IMR-90 (cell line): Measurements from ENCODE around the gene NCKAP5. TPM values are rescaled to one million over a fixed set of nuclear protein-coding genes. Genes with fewer than 3 reads are reported as not detected.

Experiments used
- ATAC-seq: fragments of 200-7000 bp; cut with Tn5 transposase; 2 replicates; pipeline ENCODE4 v1.9.1; 2020; ENCODE audit warnings: low read depth, mild to moderate bottlenecking, moderate library complexity
- BruUV-seq: library from RNA; stranded (reverse); fragments of 400-500 nt; replicated peaks from 2 replicates; lab custom pipeline; 2021; lab: Mats Ljungman, UMichigan
- CTCF ChIA-PET: fragments of 300-600 bp; formaldehyde crosslinking; extraction: SDS; loops from one replicate; lab custom pipeline; 2021; ENCODE audit warnings: antibody characterized with exemption; lab: Yijun Ruan, JAX
- POLR2A ChIA-PET: fragments of 300-600 bp; sonication (Branson Sonifier 250); formaldehyde crosslinking; loops from one replicate; lab custom pipeline; 2022; ENCODE audit warnings: antibody characterized with exemption; ENCODE audit not compliant: unreplicated experiment; lab: Charles Lee
- DNase-seq: peaks from one replicate; pipeline ENCODE4 v3.0.0; 2013
- H2AFZ ChIP-seq: replicated peaks from 2 replicates; pipeline ENCODE3; 2013; ENCODE audit warnings: low read length, mild to moderate bottlenecking; ENCODE audit not compliant: poor library complexity
- H2AK5ac ChIP-seq: 2 replicates; pipeline ENCODE4 v1.6.1; 2013; ENCODE audit warnings: low read depth, low read length, inconsistent platforms
- H2AK9ac ChIP-seq: replicated peaks from 2 replicates; pipeline ENCODE3; 2013; ENCODE audit warnings: mild to moderate bottlenecking, low read depth, low read length, moderate library complexity; ENCODE audit not compliant: poor library complexity
- H2BK120ac ChIP-seq: 2 replicates; pipeline ENCODE4 v1.6.1; 2013; ENCODE audit warnings: low read depth, low read length, inconsistent platforms
- H2BK15ac ChIP-seq: 3 replicates; pipeline ENCODE4 v1.6.1; 2013; ENCODE audit warnings: low read depth, low read length, inconsistent platforms
- H2BK20ac ChIP-seq: 2 replicates; pipeline ENCODE4 v1.6.1; 2013; ENCODE audit warnings: low read depth, mild to moderate bottlenecking, inconsistent platforms, low read length, moderate library complexity
- H2BK5ac ChIP-seq: 2 replicates; pipeline ENCODE4 v1.6.1; 2013; ENCODE audit warnings: mild to moderate bottlenecking, low read depth, low read length, inconsistent platforms; ENCODE audit not compliant: poor library complexity, severe bottlenecking
- H3K14ac ChIP-seq: replicated peaks from 2 replicates; pipeline ENCODE4 v1.6.1; 2013; ENCODE audit warnings: low read depth, low read length, inconsistent platforms
- H3K18ac ChIP-seq: 2 replicates; pipeline ENCODE4 v1.6.1; 2013; ENCODE audit warnings: low read depth, low read length, control low read depth
- H3K23ac ChIP-seq: 2 replicates; pipeline ENCODE4 v1.6.1; 2013; ENCODE audit warnings: low read depth, low read length, inconsistent platforms
- H3K27ac ChIP-seq: 2 replicates; pipeline ENCODE4 v1.5.1; 2013; ENCODE audit warnings: mild to moderate bottlenecking, control low read depth, low read length; ENCODE audit not compliant: insufficient read depth
- H3K27me3 ChIP-seq: 2 replicates; pipeline ENCODE4 v1.6.1; 2013; ENCODE audit warnings: low read length; ENCODE audit not compliant: control insufficient read depth, insufficient read depth
- H3K36me3 ChIP-seq: 2 replicates; pipeline ENCODE4 v1.6.1; 2013; ENCODE audit warnings: low read length, mixed read lengths; ENCODE audit not compliant: control insufficient read depth, insufficient read depth
- H3K4ac ChIP-seq: 2 replicates; pipeline ENCODE4 v1.6.1; 2013; ENCODE audit warnings: low read depth, low read length, inconsistent platforms
- H3K4me1 ChIP-seq: 2 replicates; pipeline ENCODE4 v1.6.1; 2013; ENCODE audit warnings: low read length, mixed read lengths; ENCODE audit not compliant: control insufficient read depth, insufficient read depth
- H3K4me2 ChIP-seq: 2 replicates; pipeline ENCODE4 v1.6.1; 2013; ENCODE audit warnings: low read depth, mild to moderate bottlenecking, control low read depth, low read length, moderate library complexity
- H3K4me3 ChIP-seq: 2 replicates; pipeline ENCODE4 v1.5.1; 2013; ENCODE audit warnings: low read depth, mild to moderate bottlenecking, control low read depth, low read length, moderate library complexity; ENCODE audit not compliant: insufficient read depth
- H3K56ac ChIP-seq: 2 replicates; pipeline ENCODE4 v1.6.1; 2013; ENCODE audit warnings: low read length, inconsistent platforms; ENCODE audit not compliant: insufficient read depth; ENCODE audit errors: extremely low read depth
- H3K79me1 ChIP-seq, 2 experiments: 2 replicates each; pipeline ENCODE4 v1.6.1; 2013; ENCODE audit warnings: low read length in 2 of 2, inconsistent platforms in 1 of 2, low read depth in 1 of 2
- H3K9ac ChIP-seq: 2 replicates; pipeline ENCODE4 v1.6.1; 2013; ENCODE audit warnings: low read depth, low read length, control low read depth
- H3K9me1 ChIP-seq: 2 replicates; pipeline ENCODE4 v1.6.1; 2013; ENCODE audit warnings: low read length, inconsistent platforms; ENCODE audit not compliant: insufficient read depth
- H3K9me3 ChIP-seq: 2 replicates; pipeline ENCODE4 v1.6.1; 2013; ENCODE audit warnings: low read length; ENCODE audit not compliant: control insufficient read depth, insufficient read depth
- H4K20me1 ChIP-seq: 2 replicates; pipeline ENCODE4 v1.6.1; 2013; ENCODE audit warnings: low read length, inconsistent platforms; ENCODE audit not compliant: insufficient read depth
- H4K5ac ChIP-seq: 2 replicates; pipeline ENCODE4 v1.6.1; 2013; ENCODE audit warnings: mild to moderate bottlenecking, low read depth, low read length, control low read depth
- H4K8ac ChIP-seq, 2 experiments: 2 replicates each; pipeline ENCODE4 v1.6.1; 2013; ENCODE audit warnings: low read depth in 2 of 2, low read length in 2 of 2, control low read depth in 1 of 2, inconsistent platforms in 1 of 2
- H4K91ac ChIP-seq: 2 replicates; pipeline ENCODE4 v1.6.1; 2013; ENCODE audit warnings: low read depth, low read length, inconsistent platforms; ENCODE audit not compliant: insufficient read depth
- FOS ChIP-seq: fragments of 150-350 bp; IDR thresholded peaks from 2 replicates; pipeline ENCODE4 v1.6.1; 2016; ENCODE audit warnings: low read depth, low read length
- MAFK ChIP-seq: IDR thresholded peaks from 2 replicates; pipeline ENCODE4 v1.6.1; 2012; ENCODE audit warnings: low read depth, low read length, improper control_type of control experiment
- POLR2A ChIP-seq: IDR thresholded peaks from 2 replicates; pipeline ENCODE4 v1.6.1; 2012; ENCODE audit warnings: mild to moderate bottlenecking, low read depth, low read length
- dilution Hi-C: fragments of 300-500 bp; cut with HindIII; formaldehyde crosslinking; loops from one replicate; pipeline ENCODE4 v1.14.3; 2018; ENCODE audit warnings: low sequenced_read_pairs; ENCODE audit not compliant: unreplicated experiment
- in situ Hi-C: fragments of 300-500 bp; cut with MboI; formaldehyde crosslinking; loops from 3 replicates; pipeline ENCODE4 v1.14.3; 2019; ENCODE audit warnings: low sequenced_read_pairs, inconsistent platforms, mixed read lengths
- intact Hi-C: fragments of 100-400 bp; cut with micrococcal nuclease; formaldehyde crosslinking; loops from 2 replicates; pipeline ENCODE4 v1.10.0; 2022
- polyA plus RNA-seq, 3 experiments: library from polyadenylated mRNA; depleted of rRNA; stranded (reverse); fragments of >200 nt; gene quantifications; 2 replicates each; pipeline ENCODE4 v1.2.3, GENCODE V29; 2012; ENCODE audit warnings: low replicate concordance in 1 of 3
- total RNA-seq: library from RNA; depleted of rRNA; stranded (reverse); fragments of >200 nt; gene quantifications from 2 replicates; pipeline ENCODE4 v1.2.3, GENCODE V29; 2012

NCKAP5 gene
- total and polyA plus RNA-seq, 2 of the 4 experiments (the other 2 are of a cell fraction), result 2.7 to 3.9 TPM

DNA sequence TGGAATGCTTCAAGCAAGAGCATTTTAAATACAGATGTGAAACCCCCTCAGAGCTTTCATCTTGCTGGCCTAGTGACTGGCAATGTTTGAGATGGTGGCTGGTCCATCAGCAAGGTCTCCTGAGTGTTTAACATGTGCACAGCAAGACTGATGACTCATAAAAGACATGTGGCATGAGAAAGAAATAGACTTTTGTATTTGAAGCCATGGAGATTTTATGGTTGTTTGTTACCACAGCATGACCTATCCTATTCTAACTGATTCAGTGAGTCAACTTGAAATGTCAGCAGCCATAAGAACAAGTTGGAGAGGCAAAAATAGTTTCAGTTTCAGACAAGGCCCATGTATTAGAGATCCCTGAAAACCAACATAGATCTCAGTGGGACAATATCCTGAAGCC, 743.5 kb downstream of the NCKAP5 start:
- Histone ChIP-seq H2AK5ac (no peak overlapping the region), H3K9me3 (no peaks in the 10 kb centered on the region), H3K27me3 (no peaks in the 10 kb centered on the region), H2AK9ac (no peak overlapping the region), H4K91ac (no peak overlapping the region), H3K14ac (no peak overlapping the region; the same call in 1 of the 2 replicates), H3K4me1 (no peaks in the 10 kb centered on the region), H2AFZ (no peak overlapping the region), H4K8ac (0 out of 4 replicates have a peak overlapping the region, but pooled peaks of 1 of the 2 experiments have one; percentile 7), H4K20me1 (peaks cover 11% of the 10 kb centered on the region; the same call in 1 of the 2 replicates), H3K4me2 (no peak overlapping the region), H3K9ac (no peak overlapping the region), H3K36me3 (peaks cover 10% of the 10 kb centered on the region), H3K18ac (no peak overlapping the region), H3K23ac (no peak overlapping the region), H2BK120ac (no peak overlapping the region), H3K9me1 (peaks cover 7% of the 10 kb centered on the region), H2BK15ac (no peak overlapping the region), H3K27ac (no peak overlapping the region), H2BK20ac (no peak overlapping the region), H3K56ac (no peak overlapping the region), H3K4me3 (no peak overlapping the region), H3K79me1 (peaks cover 3 to 18% of the 10 kb centered on the region in 2 experiments; a peak in 3 of 4 replicates), H4K5ac (no peak overlapping the region), H3K4ac (no peak overlapping the region), H2BK5ac (no peak overlapping the region)
- ATAC-seq (peak; percentile 66), DNase-seq (peak; percentile 77)
- intact Hi-C loops, result no loop called here
- ChIA-PET POLR2A (no interaction called here), CTCF (no interaction called here)
- TF ChIP-seq MAFK (no peak), POLR2A (no peak), FOS (peak; percentile 36; the same call in 1 of the 2 replicates)
- in situ Hi-C loops, result no loop called here
- no TSS peak for BruUV-seq
- dilution Hi-C loops, result no loop called here
